HEK293T (cell line): Measurements from ENCODE around the gene DNAH3.

Experiments
- ARNT ChIP-seq: fragments of 450-650 bp; IDR thresholded peaks from 2 replicates; pipeline ENCODE4 v1.6.1; 2017; ENCODE audit warnings: mild to moderate bottlenecking
- FOXK2 ChIP-seq: fragments of 450-650 bp; IDR thresholded peaks from 2 replicates; pipeline ENCODE4 v1.6.1; 2016; ENCODE audit warnings: mild to moderate bottlenecking
- HDGF ChIP-seq: fragments of 450-650 bp; IDR thresholded peaks from 2 replicates; pipeline ENCODE4 v1.6.1; 2017; ENCODE audit warnings: antibody characterized with exemption, borderline replicate concordance
- SP1 ChIP-seq: fragments of 450-650 bp; IDR thresholded peaks from 2 replicates; pipeline ENCODE4 v1.6.1; 2017
- ZNF384 ChIP-seq: fragments of 450-650 bp; IDR thresholded peaks from 2 replicates; pipeline ENCODE4 v1.6.1; 2016

- TF ChIP-seq HDGF (no peak), ZNF384 (no peak), ARNT (no peak), SP1 (no peak), FOXK2 (no peak)
Observed at GRCh38 chr16:21072976-21073375, 77.7 kb downstream of the DNAH3 start.
